Measurements from ENCODE around the gene FRMD4A.

DNA sequence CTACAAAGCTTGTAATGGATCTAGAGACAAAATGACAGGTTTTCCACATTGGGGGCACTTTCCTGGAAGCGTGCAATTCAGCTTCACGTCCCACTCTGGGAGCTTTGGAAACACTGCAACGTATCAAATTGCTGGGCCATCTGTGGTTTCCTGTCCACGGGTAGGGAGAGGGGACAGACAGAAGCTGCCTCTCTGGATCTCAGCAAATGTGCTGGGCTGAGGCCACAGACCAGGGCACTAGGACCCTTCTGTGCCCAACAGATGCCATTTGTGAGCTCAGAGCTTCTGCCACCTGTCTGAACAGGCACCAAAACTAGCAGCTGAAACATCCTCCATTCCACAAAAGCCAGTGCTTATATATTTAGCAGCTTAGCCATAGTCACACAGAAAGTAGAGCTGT is 40.9 kb upstream of the FRMD4A start:
- TF ChIP-seq CTCF (IDR thresholded peaks at IDR 0.05; ENCODE audit: borderline replicate concordance, extremely low read depth, low read length, poor library complexity, severe bottlenecking) (no peak), EZH2 (IDR thresholded peaks at IDR 0.05; ENCODE audit: borderline replicate concordance, low read depth, low read length, severe bottlenecking) (no peak)
